NCI-H128 (cell line): ENCODE results near the gene IGFLR1.
"Not testable (repeated sequence)": the region's sequence is repeated elsewhere in the genome, so short reads cannot be mapped to it uniquely, and the experiment has no call there.

Source experiments
- DNase-seq: peaks from one replicate; lab custom pipeline; 2025; ENCODE audit not compliant: unreplicated experiment; lab: John Stamatoyannopoulos, UW

IGFLR1 gene

DNA sequence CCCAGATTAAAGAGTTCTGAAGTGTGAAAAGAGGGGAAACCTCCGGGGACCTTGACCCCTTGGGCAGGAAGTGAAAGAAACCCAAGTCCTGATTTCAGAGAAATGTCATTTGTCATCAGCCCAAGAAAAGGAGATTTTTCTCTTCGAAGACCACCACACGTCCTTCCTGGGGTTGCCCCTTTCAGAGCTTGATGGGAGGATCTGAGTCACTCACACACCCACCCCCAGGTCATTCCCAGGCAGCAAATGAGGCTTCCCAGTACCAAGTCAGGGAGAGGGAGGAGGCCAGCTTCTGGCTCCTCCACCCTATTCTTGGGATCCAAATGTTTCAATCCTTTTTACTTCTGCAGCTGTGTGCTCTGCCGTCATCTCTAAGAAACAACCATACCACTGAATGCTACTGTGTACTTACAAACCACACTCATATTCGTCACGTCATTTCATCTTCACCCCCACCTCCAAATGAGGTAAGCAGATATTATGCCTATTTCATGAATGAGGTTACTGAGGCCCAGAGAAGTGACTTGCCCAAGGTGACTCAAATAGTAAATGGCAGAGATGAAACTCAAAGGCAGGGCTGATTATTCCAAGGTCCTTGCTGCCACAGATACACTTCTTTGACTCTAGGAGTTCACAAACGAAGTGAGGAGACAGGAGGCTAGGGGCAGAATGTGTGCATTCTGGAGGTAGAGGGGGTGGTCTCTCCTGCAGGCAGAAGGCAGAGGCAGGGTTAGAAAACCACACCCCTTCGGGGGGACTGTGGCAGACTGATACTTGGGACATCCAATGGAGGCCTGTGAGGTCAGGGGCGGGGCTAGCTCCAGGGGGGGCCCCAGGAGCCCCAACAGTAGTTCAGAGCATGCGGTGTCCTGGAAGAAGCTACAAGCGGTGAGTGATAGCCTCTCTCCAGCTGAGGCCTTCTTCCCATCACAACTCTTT lies 29.4 kb downstream of the IGFLR1 start:
- no peak for DNase-seq

DNA sequence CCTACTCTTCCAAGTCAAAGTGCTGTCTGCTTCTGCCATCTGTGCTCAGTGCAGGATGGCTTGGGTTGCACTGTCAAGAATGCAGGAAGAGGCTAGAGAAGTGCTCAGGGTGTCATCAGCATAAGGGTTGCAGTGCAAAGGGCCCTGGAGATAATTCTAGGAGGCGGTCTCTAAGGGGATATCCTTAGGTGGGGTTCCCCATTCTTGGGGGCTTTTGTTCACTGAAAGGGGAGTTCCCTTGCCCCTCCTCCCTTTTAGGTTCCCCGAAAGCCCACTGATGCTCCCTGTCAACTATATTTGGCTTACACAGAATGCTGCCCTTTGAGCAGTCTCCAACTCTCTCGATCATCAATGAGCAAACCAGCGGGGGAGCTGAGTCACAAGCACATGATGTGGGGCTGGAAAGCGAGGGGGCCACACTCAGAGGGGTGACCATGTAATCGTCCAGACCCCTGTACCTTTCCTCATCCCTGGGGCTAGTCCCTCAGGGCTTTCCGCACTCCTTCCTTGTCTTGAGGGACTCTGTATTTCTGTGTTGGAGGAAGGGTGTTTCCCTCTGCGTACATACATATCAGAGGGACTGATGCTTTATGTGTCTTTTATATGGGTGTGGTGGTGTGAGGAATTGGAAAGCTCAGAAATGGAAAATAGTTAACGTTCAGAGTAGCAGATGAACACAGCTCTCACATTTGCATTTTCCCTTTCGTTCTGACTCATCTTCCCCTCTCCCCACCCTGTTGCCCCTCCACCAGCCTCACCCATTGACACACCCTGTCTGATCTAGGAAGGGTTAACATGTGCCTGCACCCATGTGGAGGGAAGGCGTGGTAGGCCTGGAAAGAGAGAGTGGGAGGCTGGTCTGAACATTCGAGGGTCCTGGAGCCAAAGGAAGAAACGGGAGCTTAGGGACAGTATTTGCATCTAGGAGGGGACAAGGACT lies 31.2 kb downstream of the IGFLR1 start:
- DNase-seq = no peak

DNA sequence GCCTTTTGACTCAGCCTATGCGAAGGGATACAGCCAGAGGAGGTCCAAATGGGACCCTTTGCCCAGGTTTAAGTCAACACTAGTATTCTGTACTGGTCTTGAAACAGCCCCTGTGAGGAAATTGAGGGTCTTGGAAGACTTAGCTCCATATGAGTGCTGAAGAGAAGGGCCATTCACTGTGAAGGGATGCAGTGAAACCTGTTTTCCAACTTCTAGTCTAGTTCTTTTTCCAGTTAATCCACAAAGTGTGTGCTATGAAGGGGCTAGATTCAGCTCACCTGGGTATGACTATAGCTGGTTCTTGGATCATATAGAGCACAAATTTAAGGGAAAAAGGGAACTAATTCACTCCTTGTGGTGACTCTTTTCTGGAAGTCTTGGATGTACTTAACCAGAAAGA lies 33.9 kb downstream of the IGFLR1 start:
- no peak for DNase-seq

DNA sequence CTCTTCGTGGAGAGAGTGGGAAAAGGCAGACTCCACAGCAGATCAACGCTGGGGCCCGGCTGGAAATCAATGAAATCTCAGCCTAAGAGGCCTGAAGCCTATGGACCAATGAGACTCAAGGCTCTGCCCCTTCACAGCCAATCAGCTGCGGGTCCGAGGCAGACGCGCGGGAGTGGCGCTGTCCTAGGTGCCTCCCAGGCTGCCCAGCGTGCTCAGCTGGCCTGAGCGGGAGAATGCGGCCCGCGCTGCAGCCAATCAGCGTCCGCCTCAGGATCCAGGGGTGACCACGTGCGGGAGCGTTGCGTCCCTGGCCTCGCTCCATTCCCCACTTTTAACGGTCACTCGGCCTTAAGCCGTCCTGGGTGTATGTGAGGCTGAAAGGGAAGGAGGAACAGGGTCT lies 38.0 kb downstream of the IGFLR1 start, which contains the start of gene ZBTB32:
Gene ZBTB32, plus strand, starts transcription at position 341 of the 400 bp plus-strand sequence. CDS start 10,069 bp downstream, outside the sequence.
- DNase-seq = no peak

DNA sequence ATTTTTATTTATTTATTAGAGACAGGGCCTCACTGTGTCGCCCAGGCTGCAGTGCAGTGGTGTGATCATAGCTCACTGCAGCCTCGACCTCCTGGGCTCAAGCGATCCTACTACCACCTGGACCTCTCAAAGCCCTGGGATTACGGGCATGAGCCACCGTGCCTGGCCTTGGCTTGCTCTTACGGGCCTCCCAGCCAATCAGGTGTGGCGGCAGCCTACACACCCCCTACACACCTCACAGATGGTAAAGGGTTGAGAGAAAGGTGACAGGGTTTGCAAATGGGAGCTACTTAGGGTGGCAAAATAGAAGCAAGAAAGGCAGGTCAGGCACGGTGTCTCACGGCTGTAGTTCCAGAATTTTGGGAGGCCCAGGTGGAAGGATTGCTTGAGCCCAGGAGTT lies 38.9 kb downstream of the IGFLR1 start:
- no peak for DNase-seq

DNA sequence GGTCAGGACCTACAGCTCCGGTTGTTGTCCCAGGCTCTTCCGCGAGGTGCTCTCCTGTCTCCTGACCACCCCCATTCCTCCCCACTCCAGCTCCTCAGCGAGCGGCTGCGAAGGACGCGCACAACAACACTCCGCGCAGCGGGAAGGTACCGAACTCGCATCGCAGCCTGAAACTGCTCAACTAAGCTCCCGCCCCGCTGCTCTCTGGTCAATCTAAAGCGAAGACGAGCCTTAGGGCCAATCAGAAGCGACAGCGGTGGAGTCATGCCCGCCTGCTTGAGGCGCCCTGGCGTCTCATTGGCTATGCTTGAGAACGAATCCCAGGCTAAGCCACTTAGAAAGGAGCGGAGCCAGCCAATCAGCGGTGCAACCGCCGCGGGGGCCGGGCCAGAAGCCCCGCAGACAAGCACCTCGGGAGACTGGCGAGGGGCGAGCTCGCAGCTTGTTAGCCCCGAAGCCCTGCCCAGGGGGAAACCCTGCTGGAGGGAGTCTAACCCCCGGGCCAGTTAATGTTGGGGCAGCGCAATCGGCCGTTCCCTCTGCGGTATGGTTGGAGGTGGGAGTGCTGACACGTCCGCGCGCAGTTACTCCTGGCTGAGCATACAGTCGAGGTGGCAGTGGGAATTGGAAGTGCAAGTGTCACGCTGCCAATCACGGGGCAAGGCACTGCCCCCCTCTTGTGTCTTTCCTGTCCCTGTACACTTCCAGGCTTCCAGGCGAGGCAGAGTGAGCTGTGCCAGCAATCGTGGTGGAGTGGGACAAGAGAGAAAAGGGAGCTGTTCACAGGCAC lies 39.8 kb downstream of the IGFLR1 start:
- peak; percentile 98 for DNase-seq

DNA sequence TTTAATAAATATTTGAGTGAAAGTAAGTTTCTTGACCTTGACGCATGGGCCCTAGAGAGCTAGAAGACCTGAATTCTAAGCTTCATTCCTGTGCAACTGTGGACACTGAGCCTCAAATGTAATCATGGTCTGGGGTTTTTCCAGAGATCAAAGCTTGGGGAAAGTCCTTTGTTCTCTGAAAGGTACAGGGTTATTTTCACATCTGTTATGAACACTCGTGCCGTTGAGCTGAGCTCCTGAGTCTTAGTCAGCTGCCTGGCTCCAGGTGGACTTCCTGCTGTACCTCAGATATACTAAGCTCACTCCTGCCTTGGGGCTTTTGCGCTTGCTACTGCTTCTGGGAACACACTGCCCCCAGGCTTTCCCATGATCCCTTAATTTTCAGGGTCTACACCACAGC lies 45.4 kb downstream of the IGFLR1 start:
- no peak for DNase-seq

DNA sequence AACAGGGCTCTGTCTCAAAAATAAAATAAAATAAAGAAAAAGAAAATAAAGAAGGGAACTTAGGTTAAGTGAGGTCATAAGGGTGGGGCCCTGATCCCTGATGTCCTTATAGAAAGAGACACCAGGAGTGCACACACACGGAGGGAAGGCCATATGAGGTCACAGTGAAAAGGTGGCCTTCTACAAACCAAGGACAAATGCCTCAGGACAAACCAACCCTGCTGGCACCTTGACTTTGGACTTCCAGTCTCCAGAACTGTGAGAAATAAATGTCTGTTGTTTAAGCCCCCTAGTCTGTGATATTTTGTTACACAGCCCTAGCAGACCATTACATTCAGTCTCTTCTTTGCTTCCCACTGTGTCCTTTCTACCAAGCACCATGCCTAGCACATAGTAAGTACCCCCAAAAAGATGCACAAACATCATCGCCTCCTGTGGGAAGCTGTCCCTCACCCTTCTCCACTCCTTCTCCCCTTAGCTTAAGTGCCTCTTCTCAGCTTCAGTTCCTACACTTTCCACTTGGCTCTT lies 46.3 kb downstream of the IGFLR1 start:
- no peak for DNase-seq

DNA sequence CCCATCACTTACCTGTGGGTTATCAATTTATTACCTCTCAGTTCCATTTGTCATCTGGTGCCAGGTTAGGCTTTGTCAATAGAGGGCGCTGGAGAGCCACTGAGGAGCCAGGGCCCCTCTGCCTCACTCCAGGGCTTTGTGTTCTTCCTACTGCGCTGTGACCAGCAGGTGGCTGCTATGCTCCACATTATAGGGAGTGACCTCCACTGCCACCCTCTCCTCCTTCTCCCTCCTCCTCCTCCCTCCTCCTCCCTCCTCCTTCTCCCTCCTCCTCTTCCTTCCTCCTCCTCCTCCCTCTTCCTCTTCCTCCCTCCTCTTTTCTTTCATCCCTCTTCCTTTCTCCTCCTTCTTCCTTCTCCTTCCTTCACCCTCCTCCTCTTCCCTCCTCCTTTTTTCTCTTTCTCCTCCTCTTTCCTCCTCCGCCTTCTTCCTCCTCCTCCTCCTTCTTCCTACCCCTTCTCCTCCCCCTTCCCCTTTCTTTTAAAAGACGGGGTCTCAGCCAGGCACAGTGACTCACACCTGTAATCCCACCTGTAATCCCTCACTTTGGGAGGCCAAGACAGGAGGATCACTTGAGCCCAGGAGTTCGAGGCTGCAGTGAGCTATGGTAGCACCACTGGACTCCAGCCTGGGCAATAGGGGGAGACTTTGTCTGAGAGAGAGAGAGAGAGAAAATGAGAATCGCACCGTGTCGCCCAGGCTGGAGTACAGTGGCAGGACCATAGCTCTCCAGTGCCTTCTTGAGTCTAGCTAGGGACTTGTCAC lies 48.2 kb downstream of the IGFLR1 start:
- DNase-seq = peak; percentile 91

DNA sequence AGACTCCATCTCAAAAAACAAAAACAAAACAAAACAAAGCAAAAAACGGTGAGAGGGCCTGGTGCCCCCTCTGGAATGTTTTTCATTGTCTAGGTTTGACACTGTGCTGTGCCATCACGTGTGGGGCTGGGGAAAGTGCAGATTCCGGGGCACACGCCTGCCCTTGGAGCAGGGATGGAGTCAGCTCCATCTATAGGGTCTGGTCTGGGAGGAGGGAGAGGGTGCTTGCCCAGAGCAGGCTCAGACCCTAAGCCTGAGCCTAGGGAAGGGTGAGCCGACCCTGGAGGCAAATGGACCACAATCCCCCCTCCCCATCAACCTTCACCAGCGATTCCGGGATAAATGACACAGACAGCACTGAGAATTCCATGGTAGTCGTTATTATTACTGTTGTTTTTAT lies 48.8 kb downstream of the IGFLR1 start:
- no peak for DNase-seq

DNA sequence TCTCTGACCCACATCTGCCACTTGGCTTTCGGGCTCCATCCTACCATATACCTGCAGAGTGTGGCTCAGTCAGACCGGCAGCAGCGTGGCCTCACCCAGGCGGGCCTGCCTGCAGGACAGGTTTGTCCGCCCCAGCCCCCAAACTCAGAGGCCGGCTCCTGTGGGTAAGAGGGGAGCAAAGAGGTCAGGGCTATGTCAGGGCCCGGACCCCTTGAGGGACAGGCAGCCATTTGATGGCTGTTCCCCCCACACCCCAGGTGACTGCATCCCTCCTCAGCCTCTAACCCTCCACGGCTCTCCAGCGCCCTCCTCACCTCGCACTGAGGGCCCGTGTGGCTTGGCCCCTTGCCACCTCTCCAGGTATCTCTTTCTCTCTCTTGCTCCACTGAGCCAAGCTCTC lies 50.2 kb downstream of the IGFLR1 start:
- DNase-seq = no peak

DNA sequence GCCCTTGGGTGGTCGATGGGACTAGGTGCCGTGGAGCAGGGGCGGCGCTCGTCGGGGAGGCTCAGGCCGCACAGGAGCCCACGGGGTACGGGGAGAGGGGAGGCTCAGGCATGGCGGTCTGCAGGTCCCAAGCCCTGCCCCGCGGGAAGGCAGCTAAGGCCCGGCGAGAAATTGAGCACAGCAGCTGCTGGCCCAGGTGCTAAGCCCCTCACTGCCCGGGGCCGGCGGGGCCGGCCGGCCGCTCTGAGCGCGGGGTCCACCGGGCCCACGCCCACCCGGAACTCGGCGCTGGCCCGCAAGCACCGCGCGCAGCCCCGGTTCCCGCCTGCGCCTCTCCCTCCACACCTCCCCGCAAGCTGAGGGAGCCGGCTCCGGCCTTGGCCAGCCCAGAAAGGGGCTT lies 51.1 kb downstream of the IGFLR1 start:
- DNase-seq = not testable (repeated sequence)

DNA sequence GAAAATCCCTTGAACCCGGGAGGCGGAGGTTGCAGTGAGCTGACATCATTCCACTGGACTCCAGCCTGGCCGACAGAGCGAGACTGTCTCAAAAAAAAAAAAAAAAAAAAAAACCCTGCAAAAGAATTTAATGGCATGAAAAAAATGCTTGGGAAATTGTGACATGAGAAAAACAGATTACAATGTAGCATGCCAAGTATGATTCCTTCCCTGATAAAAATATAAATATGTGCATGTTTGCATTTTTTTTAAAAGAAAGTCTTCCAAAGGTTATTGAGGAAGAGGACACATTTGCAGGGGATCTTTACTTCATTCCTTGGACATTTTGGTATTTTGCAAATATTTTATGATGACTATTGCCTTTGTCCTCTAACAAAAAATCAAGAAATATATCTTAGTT lies 52.4 kb downstream of the IGFLR1 start:
- DNase-seq = no peak
